Liver (tissue), 3 donors: ENCODE data around the gene SDF4.

Experiments used
- CTCF ChIP-seq: fragments of 150-350 bp; IDR thresholded peaks from 2 replicates; pipeline ENCODE4 v1.5.1; 2017; ENCODE audit warnings: improper control_type of control experiment, low read depth, low read length; ENCODE audit not compliant: missing input control
- NR2F2 ChIP-seq: IDR thresholded peaks from 2 replicates; pipeline ENCODE4 v1.6.1; 2016; ENCODE audit warnings: antibody characterized with exemption
- YY1 ChIP-seq: IDR thresholded peaks from 2 replicates; pipeline ENCODE4 v1.6.1; 2016; ENCODE audit warnings: antibody characterized with exemption, mild to moderate bottlenecking
- donor health status: healthy.
- donor health status: healthy.

DNA sequence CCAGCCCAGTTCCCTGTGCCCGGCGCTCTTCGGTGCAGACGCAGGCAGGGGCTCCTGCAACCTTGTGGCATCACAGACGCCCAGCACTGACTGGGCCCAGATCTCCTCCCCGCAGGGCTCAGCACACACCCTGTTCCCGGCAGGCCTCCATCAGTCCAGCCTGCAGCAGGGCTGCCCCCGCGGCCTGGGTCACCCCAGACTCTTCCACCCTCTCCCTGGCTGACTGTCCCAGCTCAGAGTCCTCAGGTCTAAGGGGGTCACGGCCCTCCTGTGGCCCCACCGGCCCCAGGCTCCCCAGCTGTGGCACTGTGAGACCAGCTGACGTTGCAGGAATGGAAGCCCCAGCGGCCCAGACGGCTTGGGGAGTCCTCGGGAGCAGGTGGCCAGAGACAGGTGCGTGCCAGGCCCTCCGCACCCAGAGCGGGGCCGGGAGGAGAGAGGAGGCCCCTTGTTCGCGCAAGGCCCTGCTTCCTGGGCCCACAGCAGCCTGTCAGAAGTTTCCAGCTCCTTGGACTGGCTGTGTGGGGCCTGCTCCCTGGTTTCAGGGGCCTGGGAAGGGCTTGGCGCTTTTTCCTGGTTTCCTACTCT, 4.5 kb upstream of the SDF4 start:
- TF ChIP-seq CTCF (no peak), YY1 (no peak), NR2F2 (no peak)
